ENCODE data around the gene CHSY1.
"Not testable (repeated sequence)": the region's sequence is repeated elsewhere in the genome, so short reads cannot be mapped to it uniquely, and the experiment has no call there.

Gene CHSY1

DNA sequence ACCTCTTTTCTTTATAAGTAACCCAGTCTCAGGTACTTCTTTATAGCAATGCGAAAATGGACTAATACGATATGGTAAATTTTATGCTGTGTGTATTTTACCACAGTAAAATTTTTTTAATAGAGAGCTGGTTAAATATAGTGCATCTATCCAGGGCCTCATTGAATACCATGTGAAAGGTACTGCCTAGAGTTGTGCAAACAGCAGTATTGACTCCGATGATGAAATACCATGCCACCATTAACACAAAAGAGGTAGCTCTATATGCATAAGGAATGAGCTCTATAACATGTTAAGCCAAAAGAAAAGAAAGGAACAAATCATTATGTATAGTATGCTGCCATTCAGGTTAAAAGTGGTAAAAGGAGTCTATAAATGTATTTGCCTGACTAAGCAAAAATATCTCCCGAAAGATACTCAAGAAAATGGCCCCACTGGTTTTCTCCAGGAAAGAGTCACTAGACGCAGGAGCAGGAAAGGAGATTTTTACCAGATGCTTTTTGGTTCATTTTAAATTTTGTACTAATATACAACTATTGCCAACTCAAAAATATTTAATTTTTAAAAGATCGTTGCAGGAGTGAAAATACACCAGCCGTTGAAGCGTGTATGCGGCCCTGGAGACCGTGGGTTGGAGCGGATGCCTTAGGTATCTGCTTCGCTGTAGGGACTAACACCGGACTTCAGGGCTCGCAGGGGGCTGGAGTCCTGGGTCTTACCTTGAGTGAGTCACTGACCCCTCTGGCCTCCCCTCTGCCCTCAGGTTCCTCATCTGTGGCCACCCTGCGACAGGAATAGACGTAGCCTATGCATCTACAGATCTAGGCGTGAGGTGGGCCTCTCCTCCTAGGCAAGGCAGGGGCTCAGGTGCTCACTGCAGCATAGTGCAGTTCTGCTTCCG lies 120.1 kb downstream of the CHSY1 start:
- DNase-seq: no peak

GRCh38 chr15:101129851-101130380 lies 121.9 kb downstream of the CHSY1 start:
- DNase-seq: no peak

- no peak for DNase-seq
Observed at GRCh38 chr15:101128221-101129015, 123.4 kb downstream of the CHSY1 start.

DNA sequence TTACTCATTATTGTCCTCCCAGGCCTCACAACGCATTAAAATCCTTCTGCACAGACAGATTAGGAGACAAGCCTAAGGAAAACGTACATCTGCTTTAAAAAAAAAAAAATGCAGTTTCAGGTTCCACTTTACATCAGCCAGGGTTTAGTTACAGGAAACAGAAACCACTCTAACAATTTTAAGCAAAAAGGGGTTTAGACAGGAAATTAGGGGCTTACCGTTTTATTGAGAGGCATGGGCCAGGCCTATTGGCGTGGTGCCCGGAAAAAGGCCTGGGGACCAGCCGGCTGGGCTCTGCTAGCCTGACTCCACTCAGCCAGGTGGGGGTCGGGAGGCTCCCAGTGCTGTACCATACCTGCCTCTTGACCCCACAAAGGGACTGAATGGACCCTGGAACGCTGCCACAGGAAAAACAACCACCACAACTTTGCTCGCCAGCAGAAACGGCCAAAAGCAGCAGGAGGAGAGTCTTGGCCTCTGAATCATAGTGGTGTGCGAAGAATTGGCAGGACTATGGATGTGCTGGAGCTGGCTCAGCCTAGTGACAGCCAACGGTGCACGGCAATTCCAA lies 124.3 kb downstream of the CHSY1 start:
- DNase-seq: no peak

DNA sequence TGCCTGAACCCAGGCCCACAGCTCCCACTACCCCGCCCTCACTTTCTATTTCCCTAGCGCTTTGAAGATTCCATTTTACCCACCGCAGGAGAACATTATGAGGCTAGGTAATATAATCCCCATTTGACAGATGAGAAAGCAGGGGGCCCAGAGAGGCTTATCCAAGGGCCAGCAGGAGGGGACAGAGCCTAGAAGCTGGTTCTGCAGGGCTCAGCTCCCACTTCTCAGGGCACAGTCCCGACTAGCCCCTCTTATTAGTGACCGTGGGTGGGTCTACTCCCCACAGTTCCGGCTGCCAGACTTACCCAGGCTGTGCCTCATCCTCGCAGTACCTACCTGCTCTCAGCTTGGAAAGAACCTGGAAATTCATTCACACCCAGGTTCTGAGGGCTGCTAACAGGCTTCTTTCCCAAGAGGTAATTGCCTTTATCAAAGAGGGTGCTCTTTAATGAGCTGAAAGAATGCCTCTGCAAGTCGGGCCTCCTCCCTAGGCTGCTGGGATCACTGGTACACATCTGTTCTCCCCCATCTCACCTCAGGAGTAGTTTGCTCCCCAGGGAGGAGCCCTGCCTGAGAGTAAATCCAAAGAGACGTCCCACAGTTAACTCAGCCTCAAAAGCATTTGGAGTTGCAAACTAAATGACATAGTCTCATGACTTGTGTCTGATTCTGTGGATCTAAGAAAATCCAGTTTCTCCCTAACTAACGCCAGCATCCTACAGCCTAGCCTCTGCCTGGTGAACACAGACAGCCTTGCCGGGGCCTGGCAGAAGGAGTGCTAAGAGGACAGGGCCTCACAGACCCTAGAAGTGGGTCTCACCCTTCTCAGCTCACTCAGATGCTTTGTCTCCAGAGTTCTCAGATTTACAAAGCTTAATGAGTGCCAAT lies 125.0 kb downstream of the CHSY1 start:
- no peak for DNase-seq

DNA sequence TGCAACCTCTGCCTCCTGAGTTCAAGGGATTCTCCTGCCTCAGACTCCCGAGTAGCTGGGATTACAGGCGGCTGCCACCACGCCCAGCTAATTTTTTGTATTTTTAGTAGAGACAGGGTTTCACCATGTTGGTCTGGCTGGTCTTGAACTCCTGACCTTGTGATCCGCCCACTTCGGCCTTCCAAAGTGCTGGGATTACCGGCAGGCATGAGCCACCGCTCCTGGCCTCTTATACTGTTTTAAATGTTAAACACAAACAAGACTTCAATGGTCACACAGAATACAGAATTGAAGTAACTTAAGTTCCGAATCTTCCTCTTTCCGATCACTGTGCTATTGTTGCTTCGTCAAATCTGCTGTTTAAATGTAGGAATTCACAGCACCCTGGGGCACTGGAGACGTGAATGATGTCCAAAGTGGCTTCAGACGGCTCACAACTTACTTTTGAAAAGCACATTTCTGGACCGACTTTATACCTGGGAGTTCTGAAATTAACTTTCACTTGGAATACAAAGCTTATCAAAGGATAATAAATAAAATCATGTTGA lies 125.9 kb downstream of the CHSY1 start:
- not testable (repeated sequence) for DNase-seq

Measured in DMS53 (cell line).